ENCODE results near the gene MED20. TPM values are rescaled to one million over a fixed set of nuclear protein-coding genes. Genes with fewer than 3 reads are reported as not detected.

MED20 gene
- total RNA-seq, 1 donor from 2014 or later: 28.9 TPM

DNA sequence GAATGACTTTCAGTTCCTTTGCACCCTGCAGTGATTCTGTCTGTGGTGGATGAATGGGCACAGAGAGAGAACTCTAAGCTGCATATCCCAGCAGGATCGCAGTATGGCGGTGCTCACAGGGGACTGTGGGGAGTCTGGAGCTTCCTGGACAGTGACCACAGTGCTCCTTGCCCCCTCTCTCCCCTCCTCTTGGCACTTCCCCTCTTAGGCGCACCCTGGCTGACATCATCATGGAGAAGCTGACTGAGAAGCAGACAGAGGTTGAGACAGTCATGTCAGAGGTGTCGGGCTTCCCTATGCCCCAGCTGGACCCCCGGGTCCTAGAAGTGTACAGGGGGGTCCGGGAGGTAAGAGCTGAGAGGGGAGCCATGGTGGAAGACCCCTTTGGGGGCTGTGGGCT lies 9.0 kb upstream of the MED20 start:
- TF ChIP-seq, protein P1, sequence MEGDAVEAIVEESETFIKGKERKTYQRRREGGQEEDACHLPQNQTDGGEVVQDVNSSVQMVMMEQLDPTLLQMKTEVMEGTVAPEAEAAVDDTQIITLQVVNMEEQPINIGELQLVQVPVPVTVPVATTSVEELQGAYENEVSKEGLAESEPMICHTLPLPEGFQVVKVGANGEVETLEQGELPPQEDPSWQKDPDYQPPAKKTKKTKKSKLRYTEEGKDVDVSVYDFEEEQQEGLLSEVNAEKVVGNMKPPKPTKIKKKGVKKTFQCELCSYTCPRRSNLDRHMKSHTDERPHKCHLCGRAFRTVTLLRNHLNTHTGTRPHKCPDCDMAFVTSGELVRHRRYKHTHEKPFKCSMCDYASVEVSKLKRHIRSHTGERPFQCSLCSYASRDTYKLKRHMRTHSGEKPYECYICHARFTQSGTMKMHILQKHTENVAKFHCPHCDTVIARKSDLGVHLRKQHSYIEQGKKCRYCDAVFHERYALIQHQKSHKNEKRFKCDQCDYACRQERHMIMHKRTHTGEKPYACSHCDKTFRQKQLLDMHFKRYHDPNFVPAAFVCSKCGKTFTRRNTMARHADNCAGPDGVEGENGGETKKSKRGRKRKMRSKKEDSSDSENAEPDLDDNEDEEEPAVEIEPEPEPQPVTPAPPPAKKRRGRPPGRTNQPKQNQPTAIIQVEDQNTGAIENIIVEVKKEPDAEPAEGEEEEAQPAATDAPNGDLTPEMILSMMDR (IDR thresholded peaks at IDR 0.05; ENCODE audit: insufficient read depth, low read depth, low read length): no peak
- TF ChIP-seq EZH2 (IDR thresholded peaks at IDR 0.05; ENCODE audit: insufficient read depth, low read length): no peak
- no peaks in the 10 kb centered on the region for H3K4me1 Mint-ChIP-seq (ENCODE audit: low read depth, unreplicated experiment)
- H3K4me3 ChIP-seq (ENCODE audit: insufficient read depth, low read depth, low read length): no peak overlapping the region
- H3K27me3 ChIP-seq (ENCODE audit: insufficient read depth, low read length): no peaks in the 10 kb centered on the region
- H3K9me3 ChIP-seq (ENCODE audit: insufficient read depth, low read depth, low read length): no peaks in the 10 kb centered on the region
- no peak for DNase-seq (ENCODE audit: low read depth)
- no peak overlapping the region for H3K9ac ChIP-seq (ENCODE audit: low read length)
- H4K20me1 ChIP-seq (ENCODE audit: insufficient read depth, low read length): peaks cover 72% of the 10 kb centered on the region
- no peak overlapping the region for H3K27ac Mint-ChIP-seq (ENCODE audit: unreplicated experiment)
- FAIRE-seq: no peak
- no peaks in the 10 kb centered on the region for H3K4me1 ChIP-seq (ENCODE audit: insufficient read depth, low read length)
- no peaks in the 10 kb centered on the region for H3K27me3 Mint-ChIP-seq (ENCODE audit: low read depth, unreplicated experiment)
- no peak overlapping the region for H2AFZ ChIP-seq (ENCODE audit: low read depth, low read length)
- H3K4me2 ChIP-seq (ENCODE audit: low read length): no peak overlapping the region
- peaks cover 61% of the 10 kb centered on the region for H3K36me3 ChIP-seq (ENCODE audit: insufficient read depth, low read length)
- no peak overlapping the region for H3K27ac ChIP-seq (ENCODE audit: low read depth, low read length)
- H3K4me3 Mint-ChIP-seq (ENCODE audit: unreplicated experiment): no peak overlapping the region
- H3K36me3 Mint-ChIP-seq (ENCODE audit: low read depth, unreplicated experiment): peaks cover 15% of the 10 kb centered on the region
- H3K79me2 ChIP-seq (ENCODE audit: insufficient read depth, low read length): peaks cover 36% of the 10 kb centered on the region
- no peaks in the 10 kb centered on the region for H3K9me3 Mint-ChIP-seq (ENCODE audit: unreplicated experiment)

DNA sequence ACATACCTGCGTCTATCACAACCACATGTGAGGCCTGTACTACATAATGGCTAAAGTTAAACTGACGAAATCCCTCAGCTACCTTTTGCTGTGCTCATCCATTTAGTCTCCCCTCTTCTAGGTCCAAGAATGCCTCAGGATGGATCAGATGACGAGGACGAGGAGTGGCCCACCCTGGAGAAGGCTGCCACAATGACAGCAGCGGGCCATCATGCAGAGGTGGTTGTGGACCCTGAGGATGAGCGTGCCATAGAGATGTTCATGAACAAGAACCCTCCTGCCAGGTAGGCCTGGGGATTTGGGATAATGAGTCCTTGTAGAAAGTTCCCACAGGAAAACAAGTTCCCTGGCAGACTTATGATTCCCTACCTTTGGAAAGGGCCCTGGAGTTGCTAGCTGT lies 6.3 kb upstream of the MED20 start:
- no peaks in the 10 kb centered on the region for H3K27me3 ChIP-seq (ENCODE audit: insufficient read depth, low read length)
- Mint-ChIP-seq H3K4me3 (ENCODE audit: unreplicated experiment) (no peak overlapping the region), H3K4me1 (ENCODE audit: low read depth, unreplicated experiment) (peaks cover 13% of the 10 kb centered on the region), H3K27ac (ENCODE audit: unreplicated experiment) (no peak overlapping the region), H3K9me3 (ENCODE audit: unreplicated experiment) (no peaks in the 10 kb centered on the region), H3K36me3 (ENCODE audit: low read depth, unreplicated experiment) (peaks cover 14% of the 10 kb centered on the region), H3K27me3 (ENCODE audit: low read depth, unreplicated experiment) (no peaks in the 10 kb centered on the region)
- peaks cover 73% of the 10 kb centered on the region for H4K20me1 ChIP-seq (ENCODE audit: insufficient read depth, low read length)
- peaks cover 7% of the 10 kb centered on the region for H3K4me1 ChIP-seq (ENCODE audit: insufficient read depth, low read length)
- no peak overlapping the region for H3K9ac ChIP-seq (ENCODE audit: low read length)
- no peak for DNase-seq (ENCODE audit: low read depth)
- H3K27ac ChIP-seq (ENCODE audit: low read depth, low read length): no peak overlapping the region
- TF ChIP-seq, protein P1 (IDR thresholded peaks at IDR 0.05; ENCODE audit: insufficient read depth, low read depth, low read length): no peak
- TF ChIP-seq EZH2 (IDR thresholded peaks at IDR 0.05; ENCODE audit: insufficient read depth, low read length): no peak
- peaks cover 51% of the 10 kb centered on the region for H3K36me3 ChIP-seq (ENCODE audit: insufficient read depth, low read length)
- H3K9me3 ChIP-seq (ENCODE audit: insufficient read depth, low read depth, low read length): no peaks in the 10 kb centered on the region
- no peak for FAIRE-seq
- no peak overlapping the region for H3K4me3 ChIP-seq (ENCODE audit: insufficient read depth, low read depth, low read length)
- no peak overlapping the region for H3K4me2 ChIP-seq (ENCODE audit: low read length)
- H3K79me2 ChIP-seq (ENCODE audit: insufficient read depth, low read length): peaks cover 59% of the 10 kb centered on the region
- no peak overlapping the region for H2AFZ ChIP-seq (ENCODE audit: low read depth, low read length)

DNA sequence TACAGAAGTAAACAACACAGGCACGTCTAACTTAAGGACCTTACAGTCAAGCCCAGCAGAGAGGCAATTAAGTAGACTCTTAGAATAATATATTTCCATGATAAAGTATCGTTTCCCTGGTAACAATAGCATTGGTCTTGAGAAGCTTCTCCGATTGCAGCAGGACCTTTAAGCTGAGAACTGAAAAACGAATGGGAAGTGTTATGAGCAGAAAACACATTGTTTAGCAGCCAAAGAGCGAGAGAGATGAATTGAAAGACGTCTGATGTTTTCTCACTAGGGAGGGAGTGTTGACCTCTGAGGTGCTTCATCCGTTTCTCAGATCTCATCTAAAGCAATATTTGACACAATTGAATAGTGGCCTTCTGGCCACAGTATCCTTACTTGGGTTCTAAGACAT lies 1.2 kb upstream of the MED20 start:
- Histone ChIP-seq H3K27me3 (ENCODE audit: insufficient read depth, low read length) (no peaks in the 10 kb centered on the region), H2AFZ (ENCODE audit: low read depth, low read length) (peak overlapping the region; percentile 91), H3K9me3 (ENCODE audit: insufficient read depth, low read depth, low read length) (no peaks in the 10 kb centered on the region), H3K36me3 (ENCODE audit: insufficient read depth, low read length) (peaks cover 8% of the 10 kb centered on the region), H3K79me2 (ENCODE audit: insufficient read depth, low read length) (peaks cover 67% of the 10 kb centered on the region), H3K27ac (ENCODE audit: low read depth, low read length) (peak overlapping the region; percentile 100), H3K4me3 (ENCODE audit: insufficient read depth, low read depth, low read length) (peak overlapping the region; percentile 93), H3K4me2 (ENCODE audit: low read length) (peak overlapping the region; percentile 86), H4K20me1 (ENCODE audit: insufficient read depth, low read length) (peaks cover 31% of the 10 kb centered on the region), H3K9ac (ENCODE audit: low read length) (peak overlapping the region; percentile 94), H3K4me1 (ENCODE audit: insufficient read depth, low read length) (peaks cover 24% of the 10 kb centered on the region)
- H3K4me1 Mint-ChIP-seq (ENCODE audit: low read depth, unreplicated experiment): peaks cover 31% of the 10 kb centered on the region
- H3K9me3 Mint-ChIP-seq (ENCODE audit: unreplicated experiment): no peaks in the 10 kb centered on the region
- peak overlapping the region; percentile 100 for H3K4me3 Mint-ChIP-seq (ENCODE audit: unreplicated experiment)
- TF ChIP-seq, protein P1 (IDR thresholded peaks at IDR 0.05; ENCODE audit: insufficient read depth, low read depth, low read length): no peak
- TF ChIP-seq EZH2 (IDR thresholded peaks at IDR 0.05; ENCODE audit: insufficient read depth, low read length): no peak
- no peaks in the 10 kb centered on the region for H3K27me3 Mint-ChIP-seq (ENCODE audit: low read depth, unreplicated experiment)
- FAIRE-seq: no peak
- no peak for DNase-seq (ENCODE audit: low read depth)
- peak overlapping the region; percentile 100 for H3K27ac Mint-ChIP-seq (ENCODE audit: unreplicated experiment)
- H3K36me3 Mint-ChIP-seq (ENCODE audit: low read depth, unreplicated experiment): peaks cover 10% of the 10 kb centered on the region

All from astrocyte (in vitro differentiated cells and primary cell).